ENCODE results near the gene RTN4R.

The RTN4R gene

GRCh38 chr22:20239676-20240446, 28.3 kb downstream of the RTN4R start:
- no peak for DNase-seq

DNA sequence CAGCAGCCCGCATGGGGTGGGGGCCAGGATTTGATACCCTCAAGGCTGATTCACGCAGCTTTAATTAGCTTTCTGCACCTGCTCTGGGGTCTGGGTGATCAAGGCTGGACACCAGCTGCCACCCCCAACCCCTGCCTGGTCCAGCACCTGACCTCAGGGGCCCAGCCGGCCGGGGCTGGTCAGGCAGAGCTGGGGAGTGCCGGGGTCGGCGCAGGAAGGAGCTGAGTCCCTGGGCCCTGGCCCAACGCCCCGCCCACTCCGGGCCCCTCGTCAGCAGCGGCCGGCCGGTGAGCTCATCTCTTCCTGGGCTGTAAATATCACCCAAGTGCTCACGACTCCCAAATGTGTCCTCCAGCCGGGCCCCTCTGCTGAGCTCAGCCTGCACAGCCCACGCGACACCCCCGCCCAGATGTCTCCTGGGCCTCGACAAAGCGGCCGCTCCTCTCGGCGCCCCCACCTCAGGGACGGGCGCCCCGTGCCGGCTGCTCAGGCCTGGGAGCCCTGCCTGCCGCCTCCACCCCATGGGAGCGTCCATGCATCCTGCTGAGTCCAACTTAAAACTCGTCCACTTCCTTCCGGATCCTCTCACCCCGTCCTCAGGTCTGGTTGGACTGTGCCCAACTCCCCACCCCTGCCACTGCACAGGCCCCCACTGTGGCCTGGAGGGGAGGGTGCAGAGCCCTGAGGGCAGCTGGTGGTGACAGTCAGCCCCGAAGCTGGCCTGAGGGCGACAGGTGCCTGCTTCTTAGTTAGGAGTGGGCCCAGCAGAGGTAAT, 29.0 kb downstream of the RTN4R start:
- no peak for DNase-seq

- peak in 1 of 2 experiments; percentile 3 for DNase-seq
Observed at GRCh38 chr22:20238536-20238900, 29.6 kb downstream of the RTN4R start.

DNA sequence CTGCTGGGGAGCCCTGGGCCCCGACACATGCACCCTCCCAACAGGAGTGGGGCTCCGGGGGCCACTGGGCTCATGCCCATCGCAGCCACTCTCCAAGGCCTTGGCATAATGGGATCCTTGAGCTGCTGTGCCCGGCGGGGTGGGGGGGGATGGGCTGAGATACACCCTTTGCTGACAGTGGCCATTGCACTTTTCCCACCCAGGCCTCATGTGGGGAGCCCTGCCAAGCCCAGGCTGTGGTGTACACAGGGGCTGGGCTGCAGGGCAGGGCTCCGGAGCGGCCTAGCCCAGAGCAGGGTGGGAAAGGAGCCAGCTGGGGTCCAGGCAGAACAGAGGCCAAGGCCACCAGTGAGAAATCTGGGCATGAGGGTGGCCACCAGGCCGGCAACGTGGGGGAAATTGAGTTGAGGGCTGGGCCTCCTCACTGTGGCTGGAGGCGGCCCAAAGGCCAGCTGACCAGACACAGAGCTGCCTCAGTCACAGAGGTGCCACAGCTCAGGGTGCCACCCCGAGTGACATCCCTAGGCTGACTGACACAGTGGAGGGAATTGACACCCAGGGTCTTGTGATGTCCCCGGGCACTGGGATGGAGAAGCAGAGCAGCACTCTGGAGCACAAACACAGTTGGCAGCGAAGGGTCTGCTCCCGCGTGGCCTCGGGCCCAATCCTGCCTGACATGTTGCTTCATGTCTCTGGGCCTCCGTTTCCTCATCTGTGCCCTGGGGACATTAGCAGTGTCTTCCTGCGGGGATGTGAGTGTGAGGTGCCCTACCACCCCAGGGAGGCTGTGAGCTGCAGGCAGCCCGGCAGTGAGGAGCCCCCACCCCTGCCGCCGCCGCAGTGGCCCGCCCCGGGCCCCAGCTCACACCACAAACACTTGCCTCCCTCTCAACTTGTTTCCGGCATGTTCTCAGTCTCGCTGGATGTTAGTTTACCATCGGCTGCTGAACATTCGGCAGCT, 30.4 kb downstream of the RTN4R start:
- DNase-seq, result no peak

- no peak for DNase-seq
Observed at GRCh38 chr22:20236052-20236717, 31.9 kb downstream of the RTN4R start.

DNA sequence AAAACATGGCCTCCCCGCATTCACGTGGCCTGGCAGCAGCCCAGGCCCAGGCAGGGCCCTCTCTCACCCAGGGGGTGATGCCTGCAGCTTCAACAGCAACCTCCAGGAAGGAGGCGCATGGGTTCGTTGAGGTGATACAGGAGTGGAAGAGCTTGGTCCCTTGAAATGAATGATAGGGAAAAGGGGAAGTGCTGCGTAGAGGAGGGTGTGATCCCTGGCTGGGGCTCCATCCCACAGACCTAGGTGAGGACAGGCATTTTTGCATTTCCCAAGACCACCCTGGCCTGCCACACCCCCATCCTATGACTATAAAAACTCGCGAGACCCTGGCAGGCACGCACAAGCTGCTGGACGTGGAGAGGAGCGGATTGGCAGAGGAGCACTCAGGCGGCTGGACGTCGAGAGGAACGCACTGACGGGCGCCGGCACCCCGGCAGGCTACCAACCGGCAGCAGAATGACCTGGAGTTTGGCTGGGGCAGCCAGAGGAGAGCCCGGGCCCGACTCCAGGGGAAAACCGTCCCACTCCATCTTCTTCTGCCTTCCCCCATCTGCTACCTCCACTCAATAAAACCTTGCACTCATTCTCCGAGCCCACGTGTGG, 32.6 kb downstream of the RTN4R start:
- DNase-seq, result no peak

DNA sequence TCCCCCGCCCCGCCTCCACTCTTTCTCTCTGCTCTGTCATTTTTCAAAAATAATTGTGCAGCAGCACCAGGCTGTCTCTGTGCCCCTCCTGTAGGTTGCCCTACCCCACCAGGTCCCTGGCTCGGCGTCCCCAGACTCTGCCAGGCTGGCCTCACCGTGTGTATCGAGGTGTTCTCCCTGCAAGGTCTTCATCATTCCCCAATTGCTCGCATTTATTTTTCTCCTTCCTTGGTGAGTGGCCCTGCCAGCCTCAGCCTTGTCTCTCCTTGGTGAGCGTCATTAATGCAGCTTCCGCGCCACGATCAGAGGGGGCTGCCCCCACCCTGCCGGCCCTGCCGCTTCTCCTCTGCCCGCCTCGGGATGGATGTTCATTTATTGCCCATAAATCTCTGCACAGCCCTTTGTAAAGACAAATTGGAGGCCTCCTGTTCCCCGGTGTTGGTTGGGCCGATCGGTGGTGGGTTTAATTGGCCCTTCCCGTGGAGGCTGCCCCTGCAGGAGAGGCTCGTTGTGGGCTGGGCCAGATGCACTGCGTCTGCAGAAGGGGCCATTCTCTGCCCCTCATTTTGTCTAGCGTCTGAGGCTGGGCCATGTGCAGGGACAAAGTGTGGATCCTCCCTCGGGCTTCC, 33.2 kb downstream of the RTN4R start:
- no peak for DNase-seq

GRCh38 chr22:20234314-20234682, 33.8 kb downstream of the RTN4R start:
- DNase-seq, result no peak

GRCh38 chr22:20233351-20234313, 34.5 kb downstream of the RTN4R start:
- no peak for DNase-seq

DNA sequence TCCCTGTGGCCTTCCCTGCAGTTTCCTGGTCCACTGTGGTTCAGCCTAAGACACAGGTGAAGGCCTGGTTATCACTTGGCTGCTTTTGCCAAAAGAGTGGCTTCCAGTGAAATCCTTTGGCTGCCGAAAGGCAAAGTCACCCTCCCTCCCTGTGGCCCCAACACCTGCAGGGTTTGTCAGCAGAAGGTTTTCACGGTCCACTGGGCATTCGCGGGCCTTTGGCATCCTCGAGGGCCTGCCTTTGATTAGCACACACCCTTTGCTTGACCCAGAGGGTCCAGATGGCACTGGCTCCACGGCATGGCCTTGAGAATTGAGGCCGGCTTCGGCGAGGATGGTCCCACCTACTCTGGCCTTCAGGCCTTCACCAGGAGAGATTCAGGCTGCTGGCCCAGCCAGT, 35.3 kb downstream of the RTN4R start:
- DNase-seq, result no peak

GRCh38 chr22:20232237-20232598, 35.9 kb downstream of the RTN4R start:
- DNase-seq, result no peak

GRCh38 chr22:20231514-20232236, 36.4 kb downstream of the RTN4R start:
- no peak for DNase-seq

GRCh38 chr22:20230777-20231420, 37.2 kb downstream of the RTN4R start:
- DNase-seq, result no peak

- no peak for DNase-seq
Observed at GRCh38 chr22:20229916-20230775, 38.0 kb downstream of the RTN4R start.

DNA sequence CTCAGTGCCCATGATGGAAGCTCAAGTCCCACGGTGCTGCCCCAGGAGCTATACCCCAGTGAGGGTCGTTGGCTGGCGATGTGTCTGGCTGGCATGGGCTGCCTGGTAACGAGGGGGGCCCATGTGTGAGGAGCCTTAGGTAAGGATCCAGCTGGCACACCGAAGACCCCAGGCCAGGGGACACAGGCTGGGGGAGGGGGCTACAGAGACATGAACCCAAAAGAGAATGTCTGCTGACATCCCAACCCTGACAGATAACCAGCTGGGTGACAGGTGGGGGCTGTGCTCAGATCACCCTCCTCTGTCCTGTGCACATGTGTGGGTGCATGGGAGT, 39.2 kb downstream of the RTN4R start:
- DNase-seq, result no peak

GRCh38 chr22:20228055-20228938, 39.8 kb downstream of the RTN4R start:
- DNase-seq, result no peak

GRCh38 chr22:20227363-20227762, 40.8 kb downstream of the RTN4R start:
- DNase-seq, result no peak

Data from SW 1271 (cell line).